Measurements from ENCODE around the gene MCM9. TPM values are rescaled to one million over a fixed set of nuclear protein-coding genes. Genes with fewer than 3 reads are reported as not detected.
"Not testable (repeated sequence)": the region's sequence is repeated elsewhere in the genome, so short reads cannot be mapped to it uniquely, and the experiment has no call there.

Gene MCM9
- total and polyA plus RNA-seq, 7 donors: 1.6 to 5.6 (median 4.6) TPM

DNA sequence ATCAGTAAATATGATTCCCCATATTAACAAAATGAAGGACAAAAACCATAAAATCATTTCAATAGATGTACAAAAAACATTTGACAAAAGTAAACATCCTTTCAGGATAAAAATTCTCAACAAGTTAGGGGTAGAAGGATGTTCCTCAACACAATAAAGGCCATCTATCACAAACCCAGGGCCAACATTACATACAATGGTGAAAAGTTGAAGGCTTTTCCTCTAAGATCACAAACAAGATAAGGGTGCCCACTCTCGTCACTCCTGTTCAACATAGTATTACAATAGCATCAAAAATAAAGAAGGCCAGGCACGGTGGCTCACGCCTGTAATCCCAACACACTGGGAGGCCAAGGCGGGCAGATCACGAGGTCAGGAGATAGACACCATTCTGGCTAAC is 63.6 kb downstream of the MCM9 start:
- H3K4me1 ChIP-seq: no peaks in the 10 kb centered on the region
- no peak overlapping the region for H3K4me3 ChIP-seq
- TF ChIP-seq, protein P1, sequence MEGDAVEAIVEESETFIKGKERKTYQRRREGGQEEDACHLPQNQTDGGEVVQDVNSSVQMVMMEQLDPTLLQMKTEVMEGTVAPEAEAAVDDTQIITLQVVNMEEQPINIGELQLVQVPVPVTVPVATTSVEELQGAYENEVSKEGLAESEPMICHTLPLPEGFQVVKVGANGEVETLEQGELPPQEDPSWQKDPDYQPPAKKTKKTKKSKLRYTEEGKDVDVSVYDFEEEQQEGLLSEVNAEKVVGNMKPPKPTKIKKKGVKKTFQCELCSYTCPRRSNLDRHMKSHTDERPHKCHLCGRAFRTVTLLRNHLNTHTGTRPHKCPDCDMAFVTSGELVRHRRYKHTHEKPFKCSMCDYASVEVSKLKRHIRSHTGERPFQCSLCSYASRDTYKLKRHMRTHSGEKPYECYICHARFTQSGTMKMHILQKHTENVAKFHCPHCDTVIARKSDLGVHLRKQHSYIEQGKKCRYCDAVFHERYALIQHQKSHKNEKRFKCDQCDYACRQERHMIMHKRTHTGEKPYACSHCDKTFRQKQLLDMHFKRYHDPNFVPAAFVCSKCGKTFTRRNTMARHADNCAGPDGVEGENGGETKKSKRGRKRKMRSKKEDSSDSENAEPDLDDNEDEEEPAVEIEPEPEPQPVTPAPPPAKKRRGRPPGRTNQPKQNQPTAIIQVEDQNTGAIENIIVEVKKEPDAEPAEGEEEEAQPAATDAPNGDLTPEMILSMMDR (IDR thresholded peaks at IDR 0.05): no peak
- no peaks in the 10 kb centered on the region for H3K36me3 ChIP-seq (ENCODE audit: insufficient read depth in 1 of 2, low read depth in 1 of 2)
- DNase-seq (no peak), ATAC-seq (no peak)
- no peaks in the 10 kb centered on the region for H3K27me3 ChIP-seq (ENCODE audit: insufficient read depth in 3 of 3, low read length in 2 of 3)
- intact Hi-C loops (cut with DNase I): no loop called here
- 87 to 94% (median 87%) methylated on average over 5 of the region's 5 CpGs for WGBS, 3 donors
- H3K27ac ChIP-seq: no peak overlapping the region
- no peaks in the 10 kb centered on the region for H3K9me3 ChIP-seq

DNA sequence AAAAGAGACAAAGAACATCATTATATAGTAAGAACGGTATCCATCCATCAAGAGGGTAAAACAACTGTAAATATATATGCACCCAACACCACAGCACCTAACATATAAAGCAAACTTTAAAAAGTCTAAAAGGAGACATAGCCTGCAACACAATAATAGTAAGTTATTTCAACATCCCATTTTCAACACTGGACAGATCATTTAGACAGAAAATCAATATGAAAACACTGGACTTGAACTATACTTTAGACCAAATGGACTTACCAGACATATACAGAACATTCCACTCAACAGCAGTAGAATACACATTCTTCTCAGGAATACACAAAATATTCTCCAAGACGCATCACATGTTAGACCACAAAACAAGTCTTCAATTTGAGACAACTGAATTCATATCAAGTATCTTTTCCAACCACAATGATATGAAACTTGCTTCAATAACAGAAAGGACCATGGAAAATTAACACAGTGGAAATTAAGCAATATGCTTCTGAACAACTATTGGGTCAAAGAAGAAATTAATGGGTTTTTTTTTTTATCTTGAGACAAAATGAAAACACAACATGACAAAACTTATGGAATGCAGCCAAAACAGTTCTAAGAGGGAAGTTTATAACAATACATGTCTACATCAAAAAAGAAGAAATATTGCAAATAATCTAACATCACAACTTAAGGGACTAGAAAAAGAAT is 64.9 kb downstream of the MCM9 start:
- no peak for DNase-seq
- 96 to 99% (median 98%) methylated on average over 2 of the region's 2 CpGs for WGBS, 3 donors
- peaks cover 3% of the 10 kb centered on the region for H3K4me1 ChIP-seq
- no peak for ATAC-seq
- H3K36me3 ChIP-seq (ENCODE audit: insufficient read depth in 1 of 2, low read depth in 1 of 2): no peaks in the 10 kb centered on the region
- no peaks in the 10 kb centered on the region for H3K27me3 ChIP-seq (ENCODE audit: insufficient read depth in 3 of 3, low read length in 2 of 3)
- intact Hi-C loops (cut with DNase I): no loop called here
- no peak overlapping the region for H3K27ac ChIP-seq
- no peaks in the 10 kb centered on the region for H3K9me3 ChIP-seq
- H3K4me3 ChIP-seq: no peak overlapping the region
- TF ChIP-seq, protein P1 (IDR thresholded peaks at IDR 0.05): no peak

- peaks cover 10% of the 10 kb centered on the region for H3K4me1 ChIP-seq
- intact Hi-C loops (cut with DNase I): no loop called here
- no peak for ATAC-seq
- H3K9me3 ChIP-seq: no peaks in the 10 kb centered on the region
- no peak overlapping the region for H3K27ac ChIP-seq
- H3K4me3 ChIP-seq: no peak overlapping the region
- DNase-seq: no peak
- 95 to 98% (median 97%) methylated on average over 2 of the region's 2 CpGs for WGBS, 3 donors
- H3K27me3 ChIP-seq (ENCODE audit: insufficient read depth in 3 of 3, low read length in 2 of 3): no peaks in the 10 kb centered on the region
- no peaks in the 10 kb centered on the region for H3K36me3 ChIP-seq (ENCODE audit: insufficient read depth in 1 of 2, low read depth in 1 of 2)
- TF ChIP-seq, protein P1 (IDR thresholded peaks at IDR 0.05): no peak
Measured at GRCh38 chr6:118869350-118869749, 65.6 kb downstream of the MCM9 start.

DNA sequence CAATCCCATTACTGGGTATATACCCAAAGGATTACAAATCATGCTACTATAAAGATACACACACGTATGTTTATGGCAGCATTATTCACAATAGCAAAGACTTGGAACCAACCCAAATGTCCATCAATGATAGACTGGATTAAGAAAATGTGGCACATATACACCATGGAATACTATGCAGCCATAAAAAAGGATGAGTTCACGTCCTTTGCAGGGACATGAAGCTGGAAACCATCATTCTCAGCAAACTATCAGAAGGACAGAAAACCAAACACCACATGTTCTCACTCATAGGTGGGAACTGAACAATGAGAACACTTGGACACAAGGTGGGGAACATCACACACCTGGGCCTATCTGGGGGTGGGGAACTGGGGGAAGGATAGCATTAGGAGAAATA is 66.1 kb downstream of the MCM9 start:
- WGBS, 3 donors: 94 to 97% (median 95%) methylated on average over 2 of the region's 2 CpGs
- intact Hi-C loops (cut with DNase I); DNase-seq; ATAC-seq; H3K27ac ChIP-seq; H3K4me3 ChIP-seq; H3K9me3 ChIP-seq; H3K36me3 ChIP-seq (ENCODE audit: insufficient read depth in 1 of 2, low read depth in 1 of 2); H3K27me3 ChIP-seq (ENCODE audit: insufficient read depth in 3 of 3, low read length in 2 of 3): not testable (repeated sequence)
- H3K4me1 ChIP-seq: peaks cover 15% of the 10 kb centered on the region

- H3K9me3 ChIP-seq: no peaks in the 10 kb centered on the region
- WGBS, 3 donors: 97 to 98% (median 98%) methylated on average over 4 of the region's 4 CpGs
- intact Hi-C loops (cut with DNase I): no loop called here
- H3K27me3 ChIP-seq (ENCODE audit: insufficient read depth in 3 of 3, low read length in 2 of 3): no peaks in the 10 kb centered on the region
- TF ChIP-seq, protein P1 (IDR thresholded peaks at IDR 0.05): no peak
- H3K27ac ChIP-seq: no peak overlapping the region
- no peak for ATAC-seq
- peaks cover 29% of the 10 kb centered on the region for H3K4me1 ChIP-seq
- no peak overlapping the region for H3K4me3 ChIP-seq
- no peaks in the 10 kb centered on the region for H3K36me3 ChIP-seq (ENCODE audit: insufficient read depth in 1 of 2, low read depth in 1 of 2)
- DNase-seq: no peak
Measured at GRCh38 chr6:118867181-118867580, 67.8 kb downstream of the MCM9 start.

Data from psoas muscle (tissue), 8 donors.